ENCODE results near the gene SOCS3. TPM values are rescaled to one million over a fixed set of nuclear protein-coding genes. Genes with fewer than 3 reads are reported as not detected.

The SOCS3 gene
- polyA plus RNA-seq, 2 of the 4 experiments (the other 2 are of a cell fraction) = 13.5 to 14.7 TPM

GRCh38 chr17:78324391-78325075 lies 35.3 kb downstream of the SOCS3 start:
- ATAC-seq = peak; percentile 33 to 62; a peak in 5 of 6 replicates
- TF ChIP-seq POLR2A (IDR thresholded peaks at IDR 0.05; ENCODE audit: low read length) (no peak), MAX (IDR thresholded peaks at IDR 0.05) (0 out of 2 replicates have a peak, but pooled peaks have one; percentile 24)
- TF ChIP-seq, protein P1, sequence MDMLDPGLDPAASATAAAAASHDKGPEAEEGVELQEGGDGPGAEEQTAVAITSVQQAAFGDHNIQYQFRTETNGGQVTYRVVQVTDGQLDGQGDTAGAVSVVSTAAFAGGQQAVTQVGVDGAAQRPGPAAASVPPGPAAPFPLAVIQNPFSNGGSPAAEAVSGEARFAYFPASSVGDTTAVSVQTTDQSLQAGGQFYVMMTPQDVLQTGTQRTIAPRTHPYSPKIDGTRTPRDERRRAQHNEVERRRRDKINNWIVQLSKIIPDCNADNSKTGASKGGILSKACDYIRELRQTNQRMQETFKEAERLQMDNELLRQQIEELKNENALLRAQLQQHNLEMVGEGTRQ (IDR thresholded peaks at IDR 0.05) = peak; percentile 24; the same call in 1 of the 2 replicates
- ChIA-PET CTCF (interaction anchor here (0.8 to 3.8 kb wide), 8 partner anchors 9 to 40 kb away, joined by 3 to 24 read pairs (median 4); no protein-coding TSS in a partner anchor), POLR2A (no interaction called here)
- peak overlapping the region; percentile 25 for H3K4me2 ChIP-seq
- peak in 1 of 2 experiments; percentile 66 for DNase-seq (ENCODE audit: low read depth in 1 of 2, low spot score in 1 of 2)
- no peaks in the 10 kb centered on the region for H3K9me3 ChIP-seq
- H3K4me1 ChIP-seq = peaks cover 34% of the 10 kb centered on the region
- H3K27ac ChIP-seq = peak overlapping the region; percentile 47 to 79; a peak in 5 of 6 replicates
- FAIRE-seq = no peak
- WGBS (ENCODE audit: missing lambda C conversion rate) = 46% methylated on average over 18 of the region's 18 CpGs
- H3K4me3 ChIP-seq = no peak overlapping the region

DNA sequence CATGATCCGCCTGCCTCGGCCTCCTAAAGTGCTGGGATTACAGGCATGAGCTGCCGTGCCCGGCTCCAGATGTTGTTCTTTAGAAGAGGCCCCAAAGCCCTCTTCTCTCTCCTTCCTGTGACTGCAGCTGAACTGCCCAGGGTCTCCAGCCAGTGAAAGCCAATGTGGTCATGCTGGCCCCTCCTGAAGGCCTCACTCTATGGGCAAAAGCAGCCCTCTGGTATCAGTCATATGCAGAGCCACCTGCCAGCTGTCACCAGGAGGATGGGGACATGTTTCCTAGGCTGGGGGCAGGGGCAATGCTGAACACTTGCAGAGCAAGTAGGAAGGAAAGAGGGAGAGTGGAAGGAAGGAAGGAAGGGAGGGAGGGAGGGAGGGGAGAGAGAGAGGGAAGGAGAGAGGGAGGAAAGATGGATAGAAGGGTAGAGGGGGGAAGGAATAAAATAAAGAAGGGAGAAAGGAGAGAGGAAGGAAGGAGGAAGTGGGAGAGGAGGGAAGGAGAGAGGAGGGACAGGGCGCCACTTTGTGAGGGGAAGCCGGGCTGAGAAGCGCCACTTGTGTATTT lies 36.0 kb downstream of the SOCS3 start:
- Histone ChIP-seq H3K4me1 (peaks cover 28% of the 10 kb centered on the region), H3K27ac (peak overlapping the region; percentile 47 to 79; a peak in 4 of 6 replicates), H3K4me3 (no peak overlapping the region), H3K4me2 (peak overlapping the region; percentile 25), H3K9me3 (no peaks in the 10 kb centered on the region)
- no peak for FAIRE-seq
- TF ChIP-seq CBX8 (IDR thresholded peaks at IDR 0.05) (no peak), ATOH8 (CRISPR knock-in tag; IDR thresholded peaks at IDR 0.05; ENCODE audit: low read depth) (no peak), MAFK (IDR thresholded peaks at IDR 0.05; ENCODE audit: partially characterized antibody) (no peak), FOSB (CRISPR knock-in tag; IDR thresholded peaks at IDR 0.05) (no peak), NFE2L2 (conservative IDR thresholded peaks at IDR 0.05; ENCODE audit: low read length) (no peak), SMC3 (IDR thresholded peaks at IDR 0.05) (no peak), HOXA7 (CRISPR knock-in tag; IDR thresholded peaks at IDR 0.05) (no peak), HOXB5 (CRISPR knock-in tag; IDR thresholded peaks at IDR 0.05) (no peak), CBX2 (IDR thresholded peaks at IDR 0.05; ENCODE audit: borderline replicate concordance, low read depth) (no peak), NR3C1 (IDR thresholded peaks at IDR 0.05) (no peak), FOXS1 (CRISPR knock-in tag; IDR thresholded peaks at IDR 0.05) (no peak), ZC3H11A (IDR thresholded peaks at IDR 0.05) (no peak), MAX (IDR thresholded peaks at IDR 0.05) (no peak)
- TF ChIP-seq, protein P2, sequence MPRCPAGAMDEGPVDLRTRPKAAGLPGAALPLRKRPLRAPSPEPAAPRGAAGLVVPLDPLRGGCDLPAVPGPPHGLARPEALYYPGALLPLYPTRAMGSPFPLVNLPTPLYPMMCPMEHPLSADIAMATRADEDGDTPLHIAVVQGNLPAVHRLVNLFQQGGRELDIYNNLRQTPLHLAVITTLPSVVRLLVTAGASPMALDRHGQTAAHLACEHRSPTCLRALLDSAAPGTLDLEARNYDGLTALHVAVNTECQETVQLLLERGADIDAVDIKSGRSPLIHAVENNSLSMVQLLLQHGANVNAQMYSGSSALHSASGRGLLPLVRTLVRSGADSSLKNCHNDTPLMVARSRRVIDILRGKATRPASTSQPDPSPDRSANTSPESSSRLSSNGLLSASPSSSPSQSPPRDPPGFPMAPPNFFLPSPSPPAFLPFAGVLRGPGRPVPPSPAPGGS (IDR thresholded peaks at IDR 0.05) = no peak
- CTCF ChIA-PET = interaction anchor here (1.0 to 3.8 kb wide), 7 partner anchors 9 to 74 kb away, joined by 3 to 24 read pairs (median 3); no protein-coding TSS in a partner anchor
- POLR2A ChIA-PET = no interaction called here
- peak in 1 of 2 experiments; percentile 7; a peak in 1 of 6 replicates for ATAC-seq
- DNase-seq (ENCODE audit: low read depth in 1 of 2, low spot score in 1 of 2) = no peak
- WGBS (ENCODE audit: missing lambda C conversion rate) = 89% methylated on average over 7 of the region's 7 CpGs

- CTCF ChIA-PET = interaction anchor here (1.0 to 1.2 kb wide), 2 partner anchors 34 to 73 kb away, joined by 3 to 4 read pairs; no protein-coding TSS in a partner anchor
These were observed 36.9 kb downstream of the SOCS3 start for GRCh38 chr17:78322858-78323455.

More at GRCh38 chr17:78322858-78323455, 36.9 kb downstream of the SOCS3 start:
- DNase-seq (ENCODE audit: low read depth in 1 of 2, low spot score in 1 of 2) (no peak), FAIRE-seq (no peak), ATAC-seq (no peak)
- Histone ChIP-seq H3K4me1 (peaks cover 30% of the 10 kb centered on the region), H3K9me3 (no peaks in the 10 kb centered on the region), H3K4me3 (no peak overlapping the region), H3K4me2 (no peak overlapping the region), H3K27ac (peak overlapping the region; percentile 10 to 76; a peak in 3 of 6 replicates)
- 0 out of 2 replicates have a peak, but pooled peaks have one; percentile 4 for TF ChIP-seq NFE2L2 (conservative IDR thresholded peaks at IDR 0.05; ENCODE audit: low read length)
- TF ChIP-seq, protein P1 (IDR thresholded peaks at IDR 0.05) = no peak
- 93% methylated on average over 14 of the region's 16 CpGs for WGBS (ENCODE audit: missing lambda C conversion rate)
- POLR2A ChIA-PET = no interaction called here

Measured in A549 (cell line).